Heart left ventricle (tissue), 16 donors: ENCODE measurements around the gene AAR2. TPM values are rescaled to one million over a fixed set of nuclear protein-coding genes. Genes with fewer than 3 reads are reported as not detected.

ENCODE experiments used
- ATAC-seq, 4 donors: fragments of 200-7000 bp; cut with Tn5 transposase; one replicate each; pipeline ENCODE4 v1.9.1; 2020 to 2022; ENCODE audit warnings: moderate library complexity in 4 of 4, mild to moderate bottlenecking in 3 of 4, moderate number of reproducible peaks in 1 of 4
- DNase-seq, 5 donors: peaks; one replicate each; pipeline ENCODE4 v3.0.0-alpha.2; 2020
- H3K27ac ChIP-seq, 12 donors: fragments of 200-600 bp; sonication (generic) in 4 of 12; one replicate each; pipeline versions ENCODE4 v1.5.0 to v1.8.0; 2016 to 2022; ENCODE audit warnings: mild to moderate bottlenecking in 2 of 12
- H3K27me3 ChIP-seq, 9 donors: fragments of 200-600 bp; sonication (generic) in 2 of 9; one replicate each; pipeline versions ENCODE4 v1.5.1 to v1.8.0; 2016 to 2022; ENCODE audit warnings: mild to moderate bottlenecking in 3 of 9
- H3K36me3 ChIP-seq, 9 donors: fragments of 200-600 bp; sonication (generic) in 2 of 9; one replicate each; pipeline versions ENCODE4 v1.5.0 to v1.8.0; 2018 to 2022; ENCODE audit warnings: mild to moderate bottlenecking in 2 of 9
- H3K4me1 ChIP-seq, 12 donors: fragments of 200-600 bp; sonication (generic) in 4 of 12; one replicate each; pipeline versions ENCODE4 v1.5.0 to v1.8.0; 2016 to 2022; ENCODE audit warnings: mild to moderate bottlenecking in 3 of 12
- H3K4me3 ChIP-seq, 12 donors: fragments of 200-600 bp; sonication (generic) in 4 of 12; one replicate each; pipeline versions ENCODE4 v1.5.0 to v1.8.0; 2017 to 2022; ENCODE audit warnings: mild to moderate bottlenecking in 9 of 12, moderate library complexity in 4 of 12
- H3K9me3 ChIP-seq, 12 donors: fragments of 200-600 bp; sonication (generic) in 4 of 12; one replicate each; pipeline versions ENCODE4 v1.5.0 to v1.8.0; 2016 to 2022; ENCODE audit warnings: mild to moderate bottlenecking in 1 of 12
- CTCF ChIP-seq, 12 donors: fragments of 200-600 bp; sonication (generic) in 4 of 12; IDR thresholded peaks; one replicate each; pipeline versions ENCODE4 v1.5.0 to v1.8.0; 2018 to 2022; ENCODE audit warnings: antibody characterized with exemption in 12 of 12, mild to moderate bottlenecking in 5 of 12
- POLR2A ChIP-seq, 2 donors: fragments of 450-650 bp; IDR thresholded peaks; one replicate each; pipeline ENCODE4 v1.6.1; 2017; ENCODE audit warnings: antibody characterized with exemption in 2 of 2, mild to moderate bottlenecking in 2 of 2, moderate library complexity in 2 of 2
- WGBS, 4 donors: extraction: QIAGEN DNeasy Blood & Tissue Kit in 2 of 4; methylation state at CpG; one replicate each; pipeline versions ENCODE4 v1.1.5 to v1.1.7; 2013 to 2018; 5-methylcytosine and 5-hydroxymethylcytosine counted together
- intact Hi-C, 10 donors: fragments of 100-400 bp; cut with DNase I; formaldehyde crosslinking; loops; one replicate each; pipeline versions ENCODE4 v1.11.1 to v1.14.2; 2022
- polyA plus RNA-seq, 2 donors: library from polyadenylated mRNA; stranded (reverse); fragments of 200-250 nt; gene quantifications; one replicate each; pipeline ENCODE4 v1.2.3, GENCODE V29; 2013
- total RNA-seq, 9 donors: library from RNA; depleted of rRNA in 2 of 9; stranded (reverse); fragments of >200 nt in 2 of 9; fragmentation: NEBNext Ultra II Directional in 3 of 9; extraction: Animal tissue kit (Norgen Biotek cat#: 25700) in 3 of 9; gene quantifications; one replicate each; pipeline versions ENCODE4 v1.1.0 to v1.2.4, GENCODE V29; 2016 to 2023
- donor health status: ischemic (EF 13 %, LVEDD 7.1; RV severe dilation, severe dysfunction).
- donor health status: healthy with polysubstance abuse.
- donor health status: DM: no; HTN: yes; CAD: no.
- donor health status: DM: no; HTN: no; CAD: no.
- donor health status: ischemic (EF 25% LVEDD 6.9; RV normal size, moderate dysfunction).
- donor health status: ischemic (EF 25% LVEDD 5.7; RV mildly dilated, moderate dysfunction).
- donor health status: healthy.
- donor health status: DM: yes; HTN: yes; CAD: no.
- donor health status: ischemic (EF 35%, LVEDD 5.7; RV mildly dilated, moderate dysfunction).
- donor health status: nonischemic (EF 11% LVEDD 7.7; RV severe dilation, severe dysfunction).
- donor health status: DM: yes; HTN: yes; CAD: no.
- donor health status: PGD.
- donor health status: ischemic (EF 29% LVEDD 5.4; RV normal size, mild dysfunction).
- donor health status: nonischemic (EF 23%, LVEDD 6.1; RV moderate dilation, normal function).

AAR2 gene
- total and polyA plus RNA-seq, 11 donors = 7.8 to 26.9 (median 16.8) TPM

GRCh38 chr20:36271639-36272546, 35.6 kb downstream of the AAR2 start:
- intact Hi-C loops = no loop called here
- Histone ChIP-seq H3K27ac (no peak overlapping the region), H3K9me3 (no peaks in the 10 kb centered on the region), H3K27me3 (peaks cover 0 to 31% (median 8%) of the 10 kb centered on the region in 9 donors), H3K4me3 (no peak overlapping the region), H3K36me3 (no peaks in the 10 kb centered on the region), H3K4me1 (no peaks in the 10 kb centered on the region)
- ATAC-seq = no peak
- TF ChIP-seq CTCF (IDR thresholded peaks at IDR 0.05) = no peak
- TF ChIP-seq POLR2A (IDR thresholded peaks at IDR 0.05) = no peak
- 85 to 89% (median 86%) methylated on average over 21 of the region's 21 CpGs for WGBS, 4 donors
- no peak for DNase-seq

GRCh38 chr20:36272547-36273220, 36.4 kb downstream of the AAR2 start:
- Histone ChIP-seq H3K36me3 (no peaks in the 10 kb centered on the region), H3K4me1 (no peaks in the 10 kb centered on the region), H3K9me3 (no peaks in the 10 kb centered on the region), H3K27ac (no peak overlapping the region), H3K27me3 (peaks cover 0 to 34% (median 10%) of the 10 kb centered on the region in 9 donors), H3K4me3 (no peak overlapping the region)
- 83 to 85% (median 84%) methylated on average over 12 of the region's 12 CpGs for WGBS, 4 donors
- TF ChIP-seq POLR2A (IDR thresholded peaks at IDR 0.05) (no peak), CTCF (IDR thresholded peaks at IDR 0.05) (no peak)
- DNase-seq (no peak), ATAC-seq (no peak)
- intact Hi-C loops = no loop called here

- Histone ChIP-seq H3K36me3 (no peaks in the 10 kb centered on the region), H3K4me1 (no peaks in the 10 kb centered on the region), H3K9me3 (no peaks in the 10 kb centered on the region), H3K27ac (no peak overlapping the region), H3K4me3 (no peak overlapping the region), H3K27me3 (peaks cover 0 to 42% (median 13%) of the 10 kb centered on the region in 9 donors)
- ATAC-seq (no peak), DNase-seq (no peak)
- intact Hi-C loops = no loop called here
- TF ChIP-seq CTCF (IDR thresholded peaks at IDR 0.05) (peak in 5 of 12 donors; percentile 8 to 31 (median 22)), POLR2A (IDR thresholded peaks at IDR 0.05) (no peak)
- 66 to 83% (median 75%) methylated on average over 10 to 12 of the region's 12 CpGs for WGBS, 4 donors
Observed at GRCh38 chr20:36273414-36274180, 37.3 kb downstream of the AAR2 start.
